Middle frontal gyrus (tissue), 1 donor: ENCODE results near the gene SAMD10.
"Not testable (repeated sequence)": the region's sequence is repeated elsewhere in the genome, so short reads cannot be mapped to it uniquely, and the experiment has no call there.

Experiments
- DNase-seq: peaks from one replicate; pipeline ENCODE4 v3.0.0-alpha.2; 2015; ENCODE audit warnings: low spot score; ENCODE audit errors: extremely low spot score

Gene SAMD10

DNA sequence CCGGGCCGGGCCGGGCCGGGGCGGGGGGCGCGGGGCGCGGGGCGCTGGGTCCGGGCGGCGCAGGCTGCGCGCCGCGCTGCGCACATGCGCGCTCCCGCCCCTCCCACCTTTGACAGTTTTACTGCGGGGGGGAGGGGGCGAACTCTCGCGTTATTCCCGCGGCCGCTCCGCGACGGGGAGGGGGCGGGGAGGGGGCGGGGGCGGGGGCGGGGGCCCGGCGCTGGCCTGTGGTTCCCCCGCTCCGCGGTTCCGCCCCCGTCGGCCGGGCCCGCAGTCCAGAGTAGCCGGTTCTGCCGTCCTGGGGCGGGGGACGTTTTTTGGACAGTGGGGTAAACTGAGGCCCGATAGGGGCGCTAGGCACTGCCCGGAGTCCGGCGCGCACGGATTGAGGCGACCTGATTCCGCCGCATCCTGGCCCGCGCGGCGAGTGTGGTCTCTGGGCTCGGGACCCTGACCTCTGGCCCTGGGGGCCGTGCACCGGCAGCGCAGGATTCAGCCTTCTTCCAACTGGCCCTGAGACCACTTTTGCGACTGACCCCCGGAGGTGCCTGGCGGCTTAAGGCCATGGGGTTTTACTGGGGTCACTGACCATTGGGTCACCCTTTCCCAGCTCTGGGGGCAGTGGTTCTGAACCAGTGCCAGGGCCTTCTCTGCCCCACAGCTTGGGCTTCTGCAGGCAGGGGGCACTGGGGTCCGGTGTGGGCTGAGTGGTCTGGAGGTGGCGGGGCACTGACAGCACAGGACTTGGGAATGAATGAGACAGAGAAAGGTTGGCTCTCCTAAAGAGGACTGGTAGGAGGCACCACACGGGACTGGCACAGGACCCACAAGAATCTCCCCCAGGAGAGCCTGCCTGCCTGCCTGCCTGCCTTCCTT, 9.4 kb downstream of the SAMD10 start, which contains the start of gene ZNF512B:
Gene ZNF512B, minus strand, starts transcription at position 93 of the 876 bp plus-strand sequence. CDS start 1,980 bp downstream, outside the sequence.
- no peak for DNase-seq

DNA sequence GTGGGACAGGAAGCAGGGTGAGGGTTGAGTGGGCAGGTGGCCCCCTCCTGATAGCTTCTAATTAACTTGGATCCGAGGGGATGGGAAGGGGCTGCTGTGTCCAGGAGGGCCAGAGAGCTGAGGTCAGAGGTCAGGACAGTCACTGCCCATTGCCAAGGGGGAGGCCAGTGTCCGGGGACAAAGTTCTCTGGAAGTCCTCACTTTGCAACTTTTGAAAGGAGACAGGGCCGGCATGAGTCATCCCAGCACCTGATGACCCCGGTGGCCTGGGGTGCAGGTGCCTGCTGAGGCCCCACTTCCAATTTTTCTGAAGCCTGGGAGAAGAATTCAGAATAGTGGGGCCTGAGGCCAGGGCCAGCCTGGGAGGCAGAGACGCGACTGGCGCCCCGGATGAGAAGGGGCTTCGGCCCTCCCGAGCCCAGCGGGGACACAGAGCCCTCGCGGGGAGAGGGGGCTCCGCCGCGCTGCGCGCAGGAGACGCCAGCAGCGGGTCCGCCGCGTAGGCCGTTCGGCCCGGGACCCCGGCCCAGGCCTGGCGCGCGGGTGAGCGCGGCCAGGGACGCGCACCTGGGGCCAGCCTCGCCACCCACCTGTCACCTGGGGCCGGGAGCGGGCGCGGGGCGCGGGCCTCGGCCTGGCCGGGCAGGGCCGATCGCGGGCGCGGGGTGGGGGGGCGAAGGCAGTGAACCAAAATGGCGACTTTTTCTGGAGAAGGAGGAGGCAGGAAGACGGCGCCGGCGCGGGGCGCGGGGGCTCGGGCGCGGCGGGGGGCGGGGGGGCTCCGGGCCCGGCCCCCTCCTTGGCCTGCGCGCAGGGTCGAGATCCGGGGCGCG, 10.3 kb downstream of the SAMD10 start:
- DNase-seq = no peak

GRCh38 chr20:63968136-63968927, 11.1 kb downstream of the SAMD10 start:
- no peak for DNase-seq

- DNase-seq = no peak
These were observed 11.9 kb downstream of the SAMD10 start for GRCh38 chr20:63967330-63968135.

DNA sequence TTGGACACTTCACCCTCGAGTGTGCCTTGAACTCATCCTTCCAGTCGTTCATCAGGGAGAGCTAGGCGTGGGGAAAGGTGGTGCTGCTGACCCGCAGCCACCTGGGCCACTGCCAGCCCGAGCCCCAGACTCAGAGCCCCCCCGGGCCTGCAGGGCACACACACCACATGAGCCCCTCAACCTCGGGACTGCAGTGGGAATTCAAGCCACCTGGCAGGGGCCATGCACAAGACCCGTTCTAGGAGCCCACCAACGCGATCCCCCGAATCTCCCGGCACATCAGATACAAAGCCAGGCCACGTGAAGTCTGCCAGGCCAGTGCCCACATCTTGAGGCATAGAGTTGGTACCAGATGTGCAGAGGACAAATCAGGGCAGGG, 12.5 kb downstream of the SAMD10 start:
- DNase-seq = no peak

- DNase-seq = no peak
These were observed 13.1 kb downstream of the SAMD10 start for GRCh38 chr20:63966172-63966943.

DNA sequence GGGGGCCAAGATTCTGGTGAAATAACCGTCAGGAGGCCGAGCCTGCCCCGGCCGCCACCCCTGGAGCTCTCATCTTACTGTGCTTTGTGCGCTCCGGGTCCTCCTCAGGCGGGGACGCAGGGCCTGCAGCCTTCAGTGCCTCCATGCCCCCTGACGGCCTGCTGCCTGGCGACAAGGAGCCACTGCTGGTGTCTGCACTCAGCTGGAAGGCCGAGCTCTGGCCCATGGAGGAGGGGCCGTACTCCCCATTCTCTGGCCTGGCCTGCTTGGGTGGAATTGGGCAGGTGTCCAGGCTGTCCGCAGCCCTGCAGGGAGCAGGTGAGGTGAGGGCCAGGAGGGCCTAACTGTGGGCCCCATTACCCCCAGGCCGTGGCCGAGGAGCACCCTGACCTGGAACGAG, 15.0 kb downstream of the SAMD10 start:
- DNase-seq = no peak

GRCh38 chr20:63963784-63964301, 15.6 kb downstream of the SAMD10 start:
- DNase-seq = no peak

- no peak for DNase-seq
These were observed 16.1 kb downstream of the SAMD10 start for GRCh38 chr20:63963348-63963741.

- no peak for DNase-seq
These were observed 16.8 kb downstream of the SAMD10 start for GRCh38 chr20:63962426-63963347.

DNA sequence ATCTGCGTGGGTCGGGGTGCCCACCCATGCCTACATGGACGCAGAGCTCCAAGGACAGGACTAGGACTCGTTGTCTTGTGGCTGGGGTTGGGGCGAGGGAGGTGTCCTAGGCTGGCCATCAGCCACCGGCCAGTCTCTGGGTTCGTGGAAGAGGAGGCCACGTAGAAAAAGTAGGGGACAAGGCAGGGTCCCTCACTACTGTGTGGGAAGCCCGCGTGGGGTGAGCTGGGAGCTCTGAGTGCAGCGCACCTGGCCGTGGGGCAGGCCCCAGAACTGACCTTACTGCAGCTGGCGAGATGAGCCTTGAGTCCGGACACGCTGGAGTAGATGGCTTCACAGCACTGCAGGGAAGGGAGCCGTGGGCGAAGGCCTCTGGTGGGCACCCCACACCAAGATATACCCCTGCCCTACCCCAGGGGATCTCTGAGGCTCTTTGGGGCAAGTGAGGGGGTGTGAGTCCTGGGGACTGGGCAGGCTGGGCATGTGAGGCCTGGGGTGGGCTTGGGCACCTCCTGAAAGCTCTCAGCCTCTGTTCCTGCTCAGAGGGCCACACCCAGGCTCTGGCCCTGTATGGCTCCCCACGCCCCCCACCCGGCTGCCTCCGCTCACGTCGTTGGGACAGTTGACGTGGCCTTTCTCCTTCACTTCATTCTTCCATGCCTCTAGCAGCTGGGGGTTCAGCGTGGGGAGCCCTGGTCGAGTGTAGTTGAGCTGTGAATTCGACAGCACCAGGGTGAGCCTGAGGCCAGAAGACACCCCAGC, 17.6 kb downstream of the SAMD10 start:
- DNase-seq = no peak

DNA sequence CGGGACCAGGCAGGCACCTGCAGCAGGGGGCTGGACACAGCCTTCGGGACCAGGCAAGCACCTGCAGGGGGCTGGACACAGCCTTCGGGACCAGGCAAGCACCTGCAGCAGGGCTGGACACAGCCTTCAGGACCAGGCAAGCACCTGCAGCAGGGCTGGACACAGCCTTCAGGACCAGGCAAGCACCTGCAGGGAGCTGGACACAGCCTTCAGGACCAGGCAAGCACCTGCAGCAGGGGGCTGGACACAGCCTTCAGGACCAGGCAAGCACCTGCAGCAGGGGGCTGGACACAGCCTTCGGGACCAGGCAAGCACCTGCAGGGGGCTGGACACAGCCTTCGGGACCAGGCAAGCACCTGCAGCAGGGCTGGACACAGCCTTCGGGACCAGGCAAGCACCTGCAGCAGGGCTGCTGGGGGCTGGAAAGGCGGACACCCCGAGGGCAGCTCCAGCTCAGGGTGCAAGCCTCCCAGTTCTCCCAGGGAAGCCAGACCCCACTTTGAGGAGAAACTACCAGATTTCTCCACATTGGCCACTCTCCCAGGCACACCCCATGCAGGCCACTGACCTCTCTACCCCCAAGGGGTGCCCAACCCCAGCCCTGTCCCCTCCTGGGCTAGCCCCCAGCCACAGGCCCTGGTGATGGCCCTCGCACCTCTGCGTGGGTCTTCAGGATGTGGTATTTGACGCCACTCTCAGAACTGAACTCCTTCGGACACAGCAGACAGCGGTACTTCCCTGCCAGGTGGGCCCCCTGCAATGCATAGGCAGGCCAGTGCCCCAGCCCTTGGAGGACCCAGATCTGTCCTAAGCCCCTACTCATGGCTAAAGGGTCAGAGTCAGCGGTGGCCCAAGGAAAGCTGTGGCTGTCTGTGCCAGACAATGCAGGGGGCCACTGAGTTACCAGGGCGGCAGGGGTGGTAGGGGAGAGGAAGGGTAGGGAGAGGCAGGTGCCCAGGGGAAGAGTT, 18.5 kb downstream of the SAMD10 start:
- DNase-seq = not testable (repeated sequence)

DNA sequence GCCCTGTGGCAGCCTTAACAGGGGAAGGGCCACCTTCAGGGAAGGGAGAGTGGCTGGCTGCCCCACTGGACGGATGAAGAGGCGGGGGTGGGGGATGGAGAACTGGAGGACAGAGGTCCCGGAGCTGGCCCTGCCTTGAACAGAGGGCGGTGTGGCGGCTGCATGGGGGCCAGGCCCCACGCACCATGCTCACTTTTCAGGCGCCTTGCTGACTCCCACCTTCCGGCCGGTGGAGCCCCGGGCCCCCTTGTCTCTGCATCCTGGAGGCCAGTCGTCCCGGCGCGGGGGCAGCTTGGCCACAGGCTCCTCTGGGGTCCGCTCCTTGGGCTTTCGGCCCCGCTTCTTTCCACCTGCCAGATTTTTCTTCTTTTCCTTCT, 19.8 kb downstream of the SAMD10 start:
- no peak for DNase-seq

DNA sequence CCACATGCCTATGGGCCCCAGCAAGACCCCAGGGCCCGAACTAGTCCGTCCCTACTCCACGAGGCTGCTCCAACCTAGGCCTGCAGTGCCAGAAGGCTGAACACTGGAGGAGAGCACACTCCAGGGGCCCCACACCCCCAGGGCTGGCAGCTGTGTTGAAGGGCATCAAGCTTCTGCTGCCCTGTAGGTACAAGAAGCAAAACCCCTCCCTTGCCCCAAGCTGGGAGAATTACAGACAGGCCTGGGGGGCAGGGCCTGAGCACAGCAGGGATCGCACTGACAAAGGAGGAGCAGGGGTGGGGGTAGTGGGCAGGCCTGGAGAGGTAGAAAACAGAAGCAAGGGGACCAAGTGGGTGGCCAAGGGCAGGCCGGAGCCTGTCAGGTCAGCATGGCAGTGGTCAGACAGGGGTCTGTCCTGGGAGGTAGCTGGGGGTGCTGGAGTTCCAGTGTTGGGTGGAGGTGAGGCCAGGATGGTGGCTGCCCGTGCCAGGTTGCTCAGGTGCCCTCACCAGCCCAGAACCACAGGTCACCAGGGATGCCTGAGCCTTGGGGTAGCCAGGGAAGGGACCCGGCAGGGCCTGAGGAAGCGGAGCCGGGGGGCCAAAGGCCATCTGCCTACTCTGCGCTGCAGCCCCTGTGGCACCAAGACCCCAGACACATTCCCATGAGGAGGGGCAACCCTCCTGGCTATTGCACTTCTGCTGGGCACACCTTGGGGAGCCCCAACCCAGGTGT, 20.3 kb downstream of the SAMD10 start:
- no peak for DNase-seq

DNA sequence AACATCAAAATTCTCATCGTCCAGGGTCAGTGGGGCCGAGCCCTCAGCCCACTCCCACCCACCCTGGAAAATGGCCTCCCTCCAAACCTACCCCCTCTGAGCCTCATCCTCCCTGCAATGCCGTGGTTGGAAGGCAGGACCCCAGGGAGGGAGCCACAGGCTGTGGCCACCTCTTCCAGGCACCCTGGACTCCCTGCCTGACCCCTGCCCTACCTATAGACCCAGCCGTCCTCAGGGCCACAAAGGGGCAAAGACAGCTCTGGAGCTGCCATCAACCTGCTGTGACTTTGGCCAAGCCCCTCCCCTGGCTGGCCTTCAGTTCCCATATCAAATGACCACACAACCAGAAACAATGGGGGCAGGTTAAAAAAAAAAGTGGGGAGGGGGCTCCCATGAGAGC, 21.0 kb downstream of the SAMD10 start:
- DNase-seq = no peak
